NCI-H146 treated with DMSO at 0.1 percent for 48 hours (cell line): ENCODE results near the gene CD6.
"Not testable (repeated sequence)": the region's sequence is repeated elsewhere in the genome, so short reads cannot be mapped to it uniquely, and the experiment has no call there.

Experiments used
- DNase-seq: peaks from one replicate; lab custom pipeline; 2025; ENCODE audit not compliant: unreplicated experiment; lab: John Stamatoyannopoulos, UW

The CD6 gene

DNA sequence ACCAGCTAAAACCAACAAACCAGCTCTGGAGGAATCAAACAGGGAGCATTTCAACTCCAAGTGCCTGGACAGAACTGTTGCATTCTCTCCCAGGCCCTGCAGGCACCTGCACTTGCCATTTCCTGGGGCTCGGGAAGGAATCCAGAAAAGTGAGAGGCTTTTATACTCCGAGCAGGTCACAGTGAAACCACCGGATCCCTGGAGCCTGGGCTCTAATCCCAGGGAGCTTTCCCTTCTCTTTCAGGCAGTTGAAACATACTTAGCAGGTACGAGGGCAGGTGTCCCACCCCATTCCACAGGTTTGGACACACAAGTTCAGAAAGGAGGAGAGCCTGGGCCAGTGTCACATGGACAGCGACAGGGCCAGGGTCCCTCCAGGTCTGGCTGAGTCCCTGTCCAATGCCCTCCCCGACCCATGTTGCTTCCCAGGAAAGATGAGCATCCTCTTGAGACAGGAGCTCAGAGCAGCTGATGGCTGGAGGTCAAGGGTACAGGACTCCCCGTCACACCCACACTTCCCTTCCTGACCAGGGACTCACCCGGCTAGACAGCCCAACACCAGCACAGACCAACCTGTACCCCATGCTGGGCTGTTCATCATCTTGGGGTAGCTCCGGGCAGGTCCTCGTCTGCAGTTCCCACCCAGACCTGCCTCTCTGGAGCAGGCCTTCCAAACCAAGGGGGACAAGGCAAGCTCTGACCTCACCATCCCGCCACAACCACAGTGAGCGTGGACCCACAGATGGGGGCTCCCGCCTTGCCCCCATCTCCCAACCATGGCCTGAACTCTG, 80.9 kb downstream of the CD6 start:
- no peak for DNase-seq

DNA sequence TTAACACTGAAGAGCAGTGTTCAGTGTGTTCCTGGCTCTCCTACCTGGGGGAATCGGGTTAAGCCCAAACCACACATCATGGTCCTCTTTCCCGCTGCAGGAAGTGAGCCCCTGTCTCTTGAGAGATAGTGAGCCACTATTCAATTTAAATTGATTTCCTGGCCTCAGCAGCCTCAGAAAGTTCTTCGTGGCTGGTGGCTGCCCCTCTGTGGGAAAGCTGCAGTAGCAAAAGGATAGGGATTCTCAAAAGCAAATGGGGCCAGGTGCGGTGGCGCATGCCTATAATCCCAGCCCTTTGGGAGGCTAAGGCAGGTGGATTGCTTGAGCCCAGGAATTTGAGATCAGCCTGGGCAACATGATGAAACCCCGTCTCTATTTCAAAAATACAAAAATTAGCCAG, 81.7 kb downstream of the CD6 start:
- no peak for DNase-seq

DNA sequence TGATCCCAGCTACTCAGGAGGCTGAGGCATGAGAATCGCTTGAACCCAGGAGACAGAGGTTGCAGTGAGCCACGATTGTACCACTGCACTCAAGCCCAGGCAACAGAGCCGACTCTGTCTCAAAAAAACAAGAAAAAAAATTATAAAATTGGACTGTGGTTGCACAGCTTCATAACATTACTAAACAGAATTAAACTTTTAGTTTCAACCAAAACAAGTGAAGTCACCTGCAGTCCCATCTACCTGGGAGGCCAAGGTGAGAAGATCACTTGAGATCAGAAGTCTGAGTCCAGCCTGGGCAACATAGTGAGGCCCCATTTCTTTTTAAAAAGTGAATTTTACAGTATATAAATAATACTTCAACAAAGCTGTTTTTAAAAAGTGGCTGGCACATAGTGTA, 83.0 kb downstream of the CD6 start:
- DNase-seq = no peak

DNA sequence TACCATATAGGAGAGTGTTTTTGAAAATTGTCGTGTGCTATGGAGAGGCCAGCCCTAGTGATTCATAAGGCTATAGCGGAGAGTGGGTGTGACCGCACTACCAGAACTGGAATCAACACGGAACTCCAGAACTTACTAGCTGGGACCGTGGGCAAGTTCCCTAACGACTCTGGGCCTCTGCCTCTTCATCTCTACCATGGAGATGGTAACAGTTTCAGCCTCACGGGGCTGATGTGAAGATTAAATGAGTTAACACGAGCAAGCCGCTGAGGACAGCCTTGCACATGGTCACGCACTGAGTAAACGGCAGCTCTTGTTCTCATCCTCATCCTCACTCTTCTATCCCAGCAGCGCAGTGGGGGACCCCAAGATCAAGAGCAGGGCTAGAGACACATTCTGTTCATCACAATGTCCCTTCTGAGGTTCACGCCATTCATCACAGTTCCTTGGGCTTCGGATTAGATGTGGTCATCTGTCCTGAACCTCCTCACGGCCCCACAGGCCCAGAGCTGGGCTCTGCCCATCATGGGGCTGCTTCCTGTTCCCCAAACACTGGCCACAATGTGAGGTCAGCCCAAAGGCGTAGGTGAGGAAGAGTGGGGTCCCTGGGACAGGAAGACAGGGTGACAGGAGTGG, 83.6 kb downstream of the CD6 start:
- DNase-seq = no peak

DNA sequence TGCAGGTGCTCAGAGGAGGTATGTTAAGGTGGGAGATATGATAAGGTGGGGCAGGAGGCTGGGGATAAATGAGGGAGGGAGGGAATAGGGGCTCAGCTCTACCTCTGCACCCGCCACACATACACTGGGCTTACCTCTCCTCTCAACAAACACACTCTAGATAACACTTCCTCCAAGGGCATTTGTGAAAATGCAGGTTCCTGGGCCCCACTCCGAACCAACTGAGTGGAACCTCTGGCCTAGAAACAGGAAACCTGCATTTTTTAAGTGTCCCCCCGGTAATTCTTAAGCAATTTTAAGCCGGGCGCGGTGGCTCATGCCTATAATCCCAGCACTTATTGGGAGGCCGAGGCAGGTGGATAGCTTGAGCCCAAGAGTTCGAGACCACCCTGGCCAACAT, 84.3 kb downstream of the CD6 start:
- no peak for DNase-seq

DNA sequence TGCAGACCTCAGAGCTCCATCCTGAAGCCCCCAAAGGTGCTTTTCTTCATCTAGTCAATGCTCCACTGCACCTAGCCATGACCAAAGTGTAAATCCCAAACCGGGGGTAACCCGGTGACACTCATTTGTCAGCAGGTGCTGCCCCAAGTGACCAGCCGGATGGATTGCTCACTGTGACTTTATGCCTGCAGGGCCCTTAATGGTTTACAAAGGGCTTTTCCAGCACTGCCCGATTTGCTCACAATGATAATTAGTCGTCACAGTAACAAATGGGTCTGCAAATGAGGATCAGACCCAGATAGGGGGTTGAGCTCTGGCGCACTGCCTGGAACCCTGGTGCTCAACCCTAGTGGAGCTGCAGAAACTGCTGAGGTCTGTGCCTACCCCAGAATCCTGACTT, 85.1 kb downstream of the CD6 start:
- peak; percentile 85 for DNase-seq

DNA sequence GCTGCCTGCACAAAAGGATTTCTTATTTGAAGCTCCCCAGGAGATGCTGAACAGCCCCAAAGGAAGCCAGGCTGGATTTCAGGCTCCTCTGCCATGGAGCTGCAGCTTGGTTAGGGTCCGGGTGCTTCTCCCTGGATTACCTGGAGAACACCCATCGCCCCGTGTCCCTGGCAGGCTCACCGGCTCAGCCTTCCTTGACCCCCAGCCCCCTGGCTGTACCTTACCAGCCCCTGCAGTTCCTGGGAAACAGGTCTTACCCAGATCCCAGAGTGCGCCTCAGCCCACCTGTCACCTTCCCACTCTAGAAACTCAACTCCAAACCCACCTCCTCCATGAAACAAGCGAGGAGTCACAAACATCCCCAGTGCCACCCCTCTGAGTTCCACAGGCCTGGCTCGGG, 85.5 kb downstream of the CD6 start:
- DNase-seq = no peak

DNA sequence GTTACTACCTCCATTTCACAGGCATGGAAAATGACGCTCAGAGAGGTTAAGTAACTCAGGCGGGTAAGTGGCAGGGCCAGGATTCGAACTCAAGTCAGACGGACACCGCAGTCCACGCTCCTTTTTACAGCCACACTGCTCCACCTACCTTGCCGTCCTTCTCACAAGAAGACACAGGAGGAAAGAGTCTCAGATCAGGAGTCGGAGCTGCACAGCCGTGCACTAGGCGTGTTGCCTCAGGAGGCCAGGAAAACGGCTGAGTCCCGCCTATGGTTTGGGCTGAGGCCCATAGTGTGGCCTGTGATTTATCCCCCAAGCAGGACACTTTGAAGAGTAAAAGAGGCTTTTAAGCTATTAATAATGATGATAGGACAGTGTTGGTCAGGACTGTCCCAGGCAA, 86.1 kb downstream of the CD6 start:
- no peak for DNase-seq

DNA sequence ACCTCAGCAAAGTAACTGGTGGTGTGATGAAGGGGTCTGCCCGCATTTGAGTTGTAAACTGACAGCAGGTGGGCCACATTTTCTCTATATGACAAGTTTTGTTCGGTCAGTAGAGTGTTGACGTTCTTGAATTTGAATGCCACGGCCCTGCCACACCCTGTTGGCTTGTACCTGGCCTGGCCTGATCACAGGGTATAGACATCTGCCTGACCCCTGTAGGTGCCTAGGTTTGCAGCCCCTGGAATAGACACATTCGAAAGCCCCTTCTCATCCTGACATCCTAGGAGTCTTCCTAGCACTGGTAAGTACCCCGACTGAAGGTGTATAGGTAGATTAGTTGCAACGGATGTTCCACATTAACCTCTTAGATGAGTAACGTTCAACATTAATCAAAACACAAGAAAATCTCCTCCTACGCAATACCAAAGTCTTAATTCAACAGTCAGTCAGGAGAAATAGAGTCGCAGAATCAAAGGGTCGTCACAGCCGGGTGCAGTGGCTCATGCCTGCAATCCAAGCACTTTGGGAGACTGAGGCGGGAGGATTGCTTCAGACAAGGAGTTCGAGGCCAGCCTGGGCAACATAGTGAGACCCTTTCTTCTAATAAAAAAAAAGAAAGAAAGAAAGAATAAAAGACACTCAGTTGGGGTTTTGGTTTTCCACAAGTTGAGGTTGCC, 87.2 kb downstream of the CD6 start:
- DNase-seq = no peak

DNA sequence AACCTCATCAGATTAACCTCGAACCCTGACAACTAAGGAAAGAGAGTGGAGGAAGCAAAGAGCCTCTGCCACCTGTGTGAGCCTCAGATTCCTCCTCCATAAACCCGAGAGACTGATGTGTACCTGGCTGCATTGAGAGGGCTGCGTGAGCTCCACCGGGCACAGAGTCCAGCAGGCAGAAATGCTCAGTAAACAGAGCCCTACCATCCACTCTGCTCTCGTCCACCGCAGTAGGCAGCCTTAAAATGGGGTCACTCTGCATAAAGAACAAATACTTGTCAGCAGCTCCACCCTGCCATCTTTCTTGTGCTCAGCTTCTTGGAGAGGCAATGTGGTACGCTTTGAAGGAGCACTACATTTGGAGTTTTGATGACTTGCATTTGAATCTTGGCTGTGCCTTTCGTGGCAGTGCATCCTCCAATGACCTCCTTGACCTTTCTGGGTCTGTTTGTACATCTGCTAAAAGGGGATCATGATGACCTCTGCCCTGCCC, 87.8 kb downstream of the CD6 start:
- no peak for DNase-seq

DNA sequence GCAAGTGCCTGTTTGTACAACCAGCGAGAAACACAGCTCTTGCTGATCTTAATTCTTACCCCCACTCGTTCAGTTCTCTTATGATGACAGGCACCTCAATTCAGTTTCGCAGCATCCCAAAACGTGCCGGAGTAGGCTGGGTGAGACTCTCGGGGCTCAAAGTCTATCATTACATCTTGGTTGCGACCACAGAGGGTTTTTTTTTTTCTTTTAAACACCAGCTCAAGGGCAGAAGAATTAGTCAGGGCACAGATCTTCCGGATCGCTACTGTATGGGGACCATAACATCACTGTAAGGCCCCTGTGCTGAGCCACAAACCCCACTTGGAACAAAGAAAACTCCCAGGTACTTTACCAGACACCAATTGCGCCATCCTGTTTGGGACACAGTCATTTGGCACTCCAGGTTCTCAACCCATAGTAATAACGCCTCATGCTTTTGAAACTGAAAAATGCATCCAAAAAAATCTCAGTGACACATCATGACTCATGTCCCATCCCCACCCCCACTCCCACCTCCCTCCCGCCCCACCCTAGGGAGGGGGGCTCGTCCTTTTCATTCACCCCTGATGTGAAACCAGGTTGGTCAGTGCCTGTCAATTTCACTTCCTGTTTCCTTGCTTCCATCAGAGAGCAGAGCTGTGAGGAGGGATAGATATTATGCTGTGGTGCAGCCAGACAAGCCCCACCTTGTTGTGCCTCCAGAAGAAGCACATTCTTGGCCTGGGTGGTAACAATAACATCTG, 89.8 kb downstream of the CD6 start:
- no peak for DNase-seq

DNA sequence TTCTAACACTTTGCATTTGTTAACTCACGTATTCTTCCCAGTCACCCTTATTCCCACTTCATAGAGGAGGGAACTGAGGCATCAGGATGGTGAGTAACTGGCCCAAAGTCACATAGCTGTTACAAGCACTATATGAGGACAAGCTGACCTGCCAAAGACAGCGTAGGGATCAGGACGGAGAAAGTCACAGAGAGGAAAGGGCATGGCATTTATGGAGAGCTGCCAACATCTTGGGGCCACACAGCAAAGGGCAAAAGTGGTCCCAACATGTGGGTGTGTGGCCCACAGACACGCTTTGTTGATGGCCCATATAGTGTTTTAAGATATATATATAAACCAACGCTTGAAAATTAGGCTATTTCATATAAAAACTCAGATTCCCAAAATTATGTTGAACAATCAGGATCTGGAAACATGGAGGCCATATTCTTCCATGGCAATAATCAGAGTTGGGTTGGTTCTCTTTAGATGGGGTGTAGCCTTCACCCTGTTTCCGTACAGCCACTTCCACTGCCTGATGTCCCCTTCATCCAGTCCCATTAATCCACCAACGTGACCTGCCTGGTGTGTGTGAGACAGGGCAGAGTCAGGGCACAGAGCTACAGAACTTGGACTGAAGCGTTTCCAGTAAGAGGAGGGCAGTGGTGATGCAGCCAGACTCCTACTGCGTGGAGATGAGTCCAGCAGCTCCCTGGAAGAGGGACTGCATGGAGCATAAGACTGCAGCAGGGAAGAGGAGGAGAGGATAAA, 90.9 kb downstream of the CD6 start:
- DNase-seq = no peak

DNA sequence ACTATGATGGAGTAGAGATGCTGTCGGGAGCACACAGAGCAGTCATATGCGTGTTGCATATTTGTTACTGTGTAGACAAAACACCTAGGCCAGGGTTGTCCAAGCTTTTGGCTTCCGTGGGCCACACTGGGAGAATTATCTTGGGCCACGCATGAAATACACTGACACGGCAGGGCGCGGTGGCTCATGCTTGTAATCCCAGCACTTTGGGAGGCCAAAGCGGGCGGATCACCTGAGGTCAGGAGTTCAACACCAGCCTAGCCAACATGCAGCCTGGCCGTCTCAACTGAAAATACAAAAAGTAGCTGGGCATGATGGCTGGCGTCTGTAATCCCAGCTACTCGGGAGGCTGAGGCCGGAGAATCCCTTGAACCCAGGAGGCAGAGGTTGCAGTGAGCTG, 93.8 kb downstream of the CD6 start:
- DNase-seq = not testable (repeated sequence)

DNA sequence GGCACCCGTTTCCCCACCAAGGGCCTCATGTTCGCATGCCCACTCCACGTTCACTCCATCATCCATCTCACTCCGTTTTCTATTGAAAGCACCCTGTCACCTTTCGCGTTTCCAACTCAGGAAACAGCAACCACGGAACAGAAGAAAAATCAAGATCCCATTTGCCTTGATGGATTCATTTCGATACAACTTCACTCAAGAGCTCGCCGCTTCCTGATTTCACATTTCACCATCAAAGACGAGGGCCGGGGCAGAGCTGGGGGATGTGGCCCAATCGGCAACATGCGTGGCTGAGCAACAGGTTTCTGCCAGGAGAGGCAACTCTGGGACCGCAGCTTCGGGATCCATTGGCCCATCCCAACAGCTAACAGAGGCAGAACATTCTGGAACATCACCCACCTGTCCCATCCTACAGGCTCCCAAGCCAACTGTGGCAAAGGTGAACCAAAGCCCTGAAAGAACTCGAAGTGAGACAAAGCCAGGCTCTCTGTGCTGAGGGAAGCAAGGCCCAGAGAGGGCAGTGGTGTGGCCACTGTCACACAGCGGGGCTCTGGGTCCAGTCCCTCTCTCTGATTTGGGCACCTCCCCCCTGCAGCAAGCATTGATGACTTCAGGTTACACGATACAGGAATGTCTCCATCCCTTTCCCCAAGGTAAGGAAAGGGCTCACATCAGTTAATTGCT, 94.6 kb downstream of the CD6 start:
- DNase-seq = no peak

DNA sequence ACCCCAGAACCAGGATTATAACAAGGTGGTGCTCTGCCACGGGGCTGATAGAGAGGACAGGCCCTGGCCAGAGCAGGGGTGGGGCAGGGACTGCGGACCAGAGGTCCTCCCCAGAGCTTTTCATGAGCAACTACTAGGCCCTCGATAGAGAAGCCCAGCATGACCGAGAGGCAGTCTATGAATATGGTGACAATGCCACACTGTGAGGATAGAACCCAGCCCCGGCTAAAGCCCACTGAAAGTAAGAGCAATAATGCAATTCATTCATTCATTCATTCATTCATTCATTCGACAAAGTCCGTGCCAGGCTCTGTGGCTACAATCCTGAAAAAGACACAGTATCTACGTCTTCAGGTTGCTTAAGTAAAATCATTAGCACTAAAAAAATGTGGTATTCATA, 95.2 kb downstream of the CD6 start:
- DNase-seq = no peak

DNA sequence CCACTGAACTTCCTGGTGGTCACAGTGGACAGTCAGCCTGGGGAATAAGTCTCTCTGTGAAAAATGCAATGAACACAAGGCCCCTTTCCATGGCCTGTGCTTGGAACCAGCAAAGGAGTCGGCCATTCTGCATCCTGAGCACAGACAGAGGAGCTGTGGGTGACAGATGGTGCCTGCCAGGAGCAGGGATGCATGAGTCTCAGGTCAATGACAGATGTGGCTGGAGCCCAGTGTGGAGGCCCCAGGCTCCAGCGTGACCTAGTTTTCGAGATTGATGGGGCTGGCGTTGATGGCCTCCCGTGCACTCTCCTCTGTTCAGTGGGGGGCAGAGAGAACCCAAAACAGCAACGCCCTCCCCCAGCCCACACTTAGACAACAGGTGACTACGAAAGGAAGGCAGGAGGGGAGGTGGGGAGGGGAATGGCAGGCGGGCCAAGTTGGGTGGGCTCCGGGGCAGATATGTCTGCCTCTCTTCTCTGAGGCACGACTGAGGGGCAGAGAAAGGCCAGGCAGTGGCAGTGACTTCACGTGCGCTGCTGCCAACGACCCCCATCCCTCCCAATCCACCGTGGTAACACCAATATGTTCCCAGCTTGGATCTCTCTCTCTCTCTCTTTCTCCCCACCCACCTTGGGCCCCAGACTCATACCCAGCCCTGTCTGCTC, 96.4 kb downstream of the CD6 start:
- no peak for DNase-seq

DNA sequence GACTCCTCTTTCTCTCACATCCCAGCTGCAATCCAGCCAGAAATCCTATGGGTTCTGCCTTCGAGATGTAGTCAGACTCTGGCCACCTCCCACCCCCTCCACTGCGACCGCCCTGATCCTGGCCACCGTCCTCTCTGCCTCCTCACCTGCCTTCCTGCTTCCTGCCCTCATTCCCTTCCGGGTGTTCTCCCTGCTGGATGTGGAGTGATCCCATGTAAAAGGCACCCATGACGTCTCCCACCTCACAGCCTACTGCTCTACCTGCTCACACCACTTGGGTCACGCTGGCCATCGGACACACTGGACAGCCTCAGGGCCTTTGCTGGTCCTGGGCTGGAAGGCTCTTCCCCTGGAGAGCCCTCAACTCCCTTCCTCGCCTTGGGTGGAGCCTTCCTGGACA, 97.1 kb downstream of the CD6 start:
- DNase-seq = no peak

DNA sequence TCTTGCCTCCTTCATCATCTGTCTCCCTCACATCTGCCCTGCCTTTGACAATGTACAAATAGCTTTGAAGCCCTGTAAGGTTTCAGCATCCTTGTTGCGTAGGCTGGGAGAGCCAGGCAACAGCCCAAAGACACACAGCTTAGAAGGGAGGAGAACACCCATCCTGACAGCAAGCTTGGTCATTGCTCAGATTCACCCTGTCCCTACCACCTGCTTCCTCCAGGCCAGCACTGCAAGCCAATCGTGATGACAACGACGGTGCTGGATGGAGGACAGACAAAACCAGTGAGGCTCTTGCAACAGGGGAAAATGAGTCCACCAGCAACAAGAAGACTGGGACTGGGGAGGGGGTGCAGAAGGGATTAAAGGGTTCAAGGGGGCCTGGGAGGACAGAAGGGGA, 97.9 kb downstream of the CD6 start:
- DNase-seq = no peak
